Measurements from ENCODE around the gene CXXC5.

The CXXC5 gene

GRCh38 chr5:139695178-139695573 lies 47.0 kb downstream of the CXXC5 start:
- no peak for DNase-seq (ENCODE audit: low read depth)

- no peak for DNase-seq (ENCODE audit: low read depth)
These were observed 48.2 kb downstream of the CXXC5 start for GRCh38 chr5:139696167-139696893.

GRCh38 chr5:139696894-139697658 lies 48.9 kb downstream of the CXXC5 start:
- no peak for DNase-seq (ENCODE audit: low read depth)

GRCh38 chr5:139698490-139699146 lies 50.5 kb downstream of the CXXC5 start:
- no peak for DNase-seq (ENCODE audit: low read depth)

- no peak for DNase-seq (ENCODE audit: low read depth)
These were observed 51.2 kb downstream of the CXXC5 start for GRCh38 chr5:139699351-139699750.

GRCh38 chr5:139700711-139701055 lies 52.5 kb downstream of the CXXC5 start:
- DNase-seq (ENCODE audit: low read depth): no peak

- DNase-seq (ENCODE audit: low read depth): no peak
These were observed 53.0 kb downstream of the CXXC5 start for GRCh38 chr5:139701056-139701741.

GRCh38 chr5:139702548-139702947 lies 54.4 kb downstream of the CXXC5 start:
- no peak for DNase-seq (ENCODE audit: low read depth)

- no peak for DNase-seq (ENCODE audit: low read depth)
These were observed 56.6 kb downstream of the CXXC5 start for GRCh38 chr5:139704748-139705147.

- DNase-seq (ENCODE audit: low read depth): no peak
These were observed 57.0 kb downstream of the CXXC5 start for GRCh38 chr5:139705191-139705590.

- no peak for DNase-seq (ENCODE audit: low read depth)
These were observed 57.8 kb downstream of the CXXC5 start for GRCh38 chr5:139705655-139706587.

- DNase-seq (ENCODE audit: low read depth): no peak
These were observed 59.4 kb downstream of the CXXC5 start for GRCh38 chr5:139707445-139708003.

- no peak for DNase-seq (ENCODE audit: low read depth)
These were observed 60.3 kb downstream of the CXXC5 start for GRCh38 chr5:139708434-139708861.

- no peak for DNase-seq (ENCODE audit: low read depth)
These were observed 60.9 kb downstream of the CXXC5 start for GRCh38 chr5:139708877-139709581.

- no peak for DNase-seq (ENCODE audit: low read depth)
These were observed 61.6 kb downstream of the CXXC5 start for GRCh38 chr5:139709582-139710318.

- peak; percentile 39 for DNase-seq (ENCODE audit: low read depth)
These were observed 62.3 kb downstream of the CXXC5 start for GRCh38 chr5:139710319-139711066.

- peak; percentile 19 for DNase-seq (ENCODE audit: low read depth)
These were observed 63.1 kb downstream of the CXXC5 start for GRCh38 chr5:139711067-139711905.

- DNase-seq (ENCODE audit: low read depth): no peak
These were observed 63.7 kb downstream of the CXXC5 start for GRCh38 chr5:139711906-139712224.
